GOT3 (cell line): ENCODE results near the gene TLE1.
"Not testable (repeated sequence)": the region's sequence is repeated elsewhere in the genome, so short reads cannot be mapped to it uniquely, and the experiment has no call there.

Experiments
- DNase-seq: peaks from one replicate; lab custom pipeline; 2025; ENCODE audit warnings: mixed read lengths; lab: John Stamatoyannopoulos, UW

TLE1 gene

GRCh38 chr9:81689343-81690175 is at the start of gene TLE1:
TSS of gene TLE1 (minus strand) at chr9:81689547. CDS start at chr9:81688240, 1,307 bp downstream.
- peak; percentile 71 for DNase-seq

GRCh38 chr9:81737871-81738507 is 48.6 kb upstream of the TLE1 start:
- DNase-seq, result no peak

- not testable (repeated sequence) for DNase-seq
Observed at GRCh38 chr9:81730498-81730897, 41.2 kb upstream of the TLE1 start.

- DNase-seq, result no peak
Observed at GRCh38 chr9:81729135-81729534, 39.8 kb upstream of the TLE1 start.

- no peak for DNase-seq
Observed at GRCh38 chr9:81724242-81724889, 35.0 kb upstream of the TLE1 start.

GRCh38 chr9:81722277-81722676 is 32.9 kb upstream of the TLE1 start:
- DNase-seq, result no peak

- no peak for DNase-seq
Observed at GRCh38 chr9:81720450-81721086, 31.2 kb upstream of the TLE1 start.

- DNase-seq, result no peak
Observed at GRCh38 chr9:81719972-81720371, 30.6 kb upstream of the TLE1 start.

- DNase-seq, result no peak
Observed at GRCh38 chr9:81718244-81718643, 28.9 kb upstream of the TLE1 start.

GRCh38 chr9:81717747-81718077 is 28.4 kb upstream of the TLE1 start:
- DNase-seq, result no peak

GRCh38 chr9:81717061-81717746 is 27.9 kb upstream of the TLE1 start:
- DNase-seq, result no peak

- DNase-seq, result no peak
Observed at GRCh38 chr9:81716409-81716808, 27.1 kb upstream of the TLE1 start.

GRCh38 chr9:81705578-81705977 is 16.2 kb upstream of the TLE1 start:
- DNase-seq, result no peak

GRCh38 chr9:81694541-81694940 is 5.2 kb upstream of the TLE1 start:
- DNase-seq, result no peak

- no peak for DNase-seq
Observed at GRCh38 chr9:81693671-81694378, 4.5 kb upstream of the TLE1 start.

- no peak for DNase-seq
Observed at GRCh38 chr9:81690251-81690851, 1.0 kb upstream of the TLE1 start.

- DNase-seq, result not testable (repeated sequence)
Observed at GRCh38 chr9:81689093-81689342, 329 bp downstream of the TLE1 start.

GRCh38 chr9:81688262-81689092 is 870 bp downstream of the TLE1 start:
- not testable (repeated sequence) for DNase-seq

GRCh38 chr9:81687521-81688261 is 1.7 kb downstream of the TLE1 start:
- no peak for DNase-seq
